K562 treated with DMSO at 1 percent for 4 hours (cell line): Measurements from ENCODE around the gene PCDHA6. TPM values are rescaled to one million over a fixed set of nuclear protein-coding genes. Genes with fewer than 3 reads are reported as not detected.

Experiments used
- total RNA-seq: library from RNA; unstranded; fragments of 300-600 nt; gene quantifications from 2 replicates; pipeline ENCODE4 v1.2.3, GENCODE V29; 2022; ENCODE audit not compliant: insufficient read depth

The PCDHA6 gene
- not detected in 2 replicates for total RNA-seq

GRCh38 chr5:140827704-140828361 is at the start of gene PCDHA6:
TSS of gene PCDHA6 (plus strand) at chr5:140827960. CDS start at chr5:140828092, 132 bp downstream.

GRCh38 chr5:140785905-140786686 is 41.7 kb upstream of the PCDHA6 start, which contains the start of gene PCDHA1:
TSS of gene PCDHA1 (plus strand) at chr5:140786140.

GRCh38 chr5:140794595-140795258 is 33.0 kb upstream of the PCDHA6 start, which contains the start of gene PCDHA2:
TSS of gene PCDHA2 (plus strand) at chr5:140794852.

GRCh38 chr5:140800816-140801493 is 26.8 kb upstream of the PCDHA6 start, which contains the start of gene PCDHA3:
TSS of gene PCDHA3 (plus strand) at chr5:140801057.

GRCh38 chr5:140806834-140807775 is 20.7 kb upstream of the PCDHA6 start, which contains the start of gene PCDHA4:
TSS of gene PCDHA4 (plus strand) at chr5:140807068.

GRCh38 chr5:140821375-140822280 is 6.1 kb upstream of the PCDHA6 start, which contains the start of gene PCDHA5:
TSS of gene PCDHA5 (plus strand) at chr5:140821613.

GRCh38 chr5:140833993-140834392 is 6.2 kb downstream of the PCDHA6 start, which contains the start of gene PCDHA7:
TSS of gene PCDHA7 (plus strand) at chr5:140834269. CDS start at chr5:140834384, 115 bp downstream.

GRCh38 chr5:140840978-140841962 is 13.5 kb downstream of the PCDHA6 start, which contains the start of gene PCDHA8:
TSS of gene PCDHA8 (plus strand) at chr5:140841187. CDS start at chr5:140841322, 135 bp downstream.

GRCh38 chr5:140848139-140849102 is 20.7 kb downstream of the PCDHA6 start, which contains the start of gene PCDHA9:
TSS of gene PCDHA9 (plus strand) at chr5:140848382. CDS start at chr5:140848496, 114 bp downstream.

GRCh38 chr5:140855772-140856674 is 28.3 kb downstream of the PCDHA6 start, which contains the start of gene PCDHA10:
TSS of gene PCDHA10 (plus strand) at chr5:140855897. CDS start at chr5:140856049, 152 bp downstream.

GRCh38 chr5:140868721-140869554 is 41.2 kb downstream of the PCDHA6 start, which contains the start of gene PCDHA11:
TSS of gene PCDHA11 (plus strand) at chr5:140868957. CDS start at chr5:140869104, 147 bp downstream.

GRCh38 chr5:140875085-140876065 is 47.6 kb downstream of the PCDHA6 start, which contains the start of gene PCDHA12:
TSS of gene PCDHA12 (plus strand) at chr5:140875308. CDS start at chr5:140875473, 165 bp downstream.

